ENCODE data around the gene AHNAK2. TPM values are rescaled to one million over a fixed set of nuclear protein-coding genes. Genes with fewer than 3 reads are reported as not detected.
A peak's percentile ranks its signal among the peaks of the same experiment; 100 is the strongest.

The AHNAK2 gene
- total and polyA plus RNA-seq, 9 of the 15 experiments (the other 6 are each of a cell fraction or from before 2014, with no cell fraction given): 0.04 to 0.09 (median 0.04) TPM; not detected in 6

GRCh38 chr14:105015242-105015641 is 37.1 kb upstream of the AHNAK2 start (continued):
- TF ChIP-seq CTBP1 (IDR thresholded peaks at IDR 0.05; ENCODE audit: borderline replicate concordance): 0 out of 2 replicates have a peak, but pooled peaks have one; percentile 12
- TF ChIP-seq ZNF830 (CRISPR knock-in tag; IDR thresholded peaks at IDR 0.05): no peak
- no peak for TF ChIP-seq XRCC5 (IDR thresholded peaks at IDR 0.05; ENCODE audit: low read depth, low read length)
- TF ChIP-seq NR3C1 (CRISPR knock-in tag; IDR thresholded peaks at IDR 0.05): no peak
- no peak for TF ChIP-seq ZFP91 (CRISPR knock-in tag; IDR thresholded peaks at IDR 0.05)
- no peak for TF ChIP-seq ZNF224 (CRISPR knock-in tag; IDR thresholded peaks at IDR 0.05)
- no peak for TF ChIP-seq LARP7 (IDR thresholded peaks at IDR 0.05)
- no peak for TF ChIP-seq ZBTB1 (CRISPR knock-in tag; IDR thresholded peaks at IDR 0.05; ENCODE audit: borderline replicate concordance, low read depth)
- no peak for TF ChIP-seq ZNF407 (IDR thresholded peaks at IDR 0.05; ENCODE audit: low read depth)
- TF ChIP-seq GATA2 (CRISPR knock-in tag; IDR thresholded peaks at IDR 0.05): peak; percentile 74; the same call in 1 of the 2 replicates
- no peak for TF ChIP-seq SMARCA4 (IDR thresholded peaks at IDR 0.05)
- no peak for TF ChIP-seq ZC3H8 (IDR thresholded peaks at IDR 0.05)
- no peak for TF ChIP-seq NCOA1 (IDR thresholded peaks at IDR 0.05; ENCODE audit: low read depth)
- no peak for TF ChIP-seq HCFC1 (IDR thresholded peaks at IDR 0.05; ENCODE audit: low read depth, low read length)
- no peak for TF ChIP-seq U2AF1 (optimal IDR thresholded peaks at IDR 0.05; ENCODE audit: low read depth, low read length)
- TF ChIP-seq ZNF583 (CRISPR knock-in tag; IDR thresholded peaks at IDR 0.05): no peak
- no peak for TF ChIP-seq ELK3 (CRISPR knock-in tag; IDR thresholded peaks at IDR 0.05)
- TF ChIP-seq ZEB2 (IDR thresholded peaks at IDR 0.05): peak; percentile 19; the same call in 1 of the 2 replicates
- no peak for TF ChIP-seq NCOA6 (IDR thresholded peaks at IDR 0.05)
- no peak for TF ChIP-seq E2F6 (IDR thresholded peaks at IDR 0.05; ENCODE audit: borderline replicate concordance in 1 of 2, extremely low read depth in 1 of 2, insufficient read depth in 1 of 2, insufficient read length in 1 of 2, low read depth in 1 of 2, low read length in 1 of 2, poor library complexity in 1 of 2, severe bottlenecking in 1 of 2)

All from K562 (cell line).